Epithelial cell of esophagus (primary cell): ENCODE data around the gene CCDC78.

ENCODE experiments used
- DNase-seq: peaks from one replicate; pipeline ENCODE4 v3.0.0; 2010; ENCODE audit warnings: low read depth
- H3K4me3 ChIP-seq: 2 replicates; pipeline ENCODE4 v1.5.1; 2011; ENCODE audit warnings: mild to moderate bottlenecking, low read length, control low read depth
- CTCF ChIP-seq: IDR thresholded peaks from 2 replicates; pipeline ENCODE4 v1.5.1; 2011; ENCODE audit warnings: low read depth, mild to moderate bottlenecking, low read length, control low read depth, inconsistent platforms; ENCODE audit not compliant: insufficient read depth; ENCODE audit errors: missing control alignments

The CCDC78 gene

GRCh38 chr16:751152-752006, 25.1 kb upstream of the CCDC78 start:
- no peak for DNase-seq
- H3K4me3 ChIP-seq, result no peak overlapping the region
- no peak for TF ChIP-seq CTCF

- no peak overlapping the region for H3K4me3 ChIP-seq
- DNase-seq, result no peak
- TF ChIP-seq CTCF, result no peak
Measured at GRCh38 chr16:750485-750884, 24.2 kb upstream of the CCDC78 start.

- no peak for TF ChIP-seq CTCF
- DNase-seq, result peak; percentile 69
- no peak overlapping the region for H3K4me3 ChIP-seq
Measured at GRCh38 chr16:749010-749409, 22.8 kb upstream of the CCDC78 start.

GRCh38 chr16:747978-748746, 21.9 kb upstream of the CCDC78 start:
- H3K4me3 ChIP-seq, result no peak overlapping the region
- no peak for DNase-seq
- no peak for TF ChIP-seq CTCF

GRCh38 chr16:746637-747036, 20.4 kb upstream of the CCDC78 start:
- DNase-seq, result no peak
- no peak overlapping the region for H3K4me3 ChIP-seq
- no peak for TF ChIP-seq CTCF

GRCh38 chr16:745739-746138, 19.5 kb upstream of the CCDC78 start:
- peak; percentile 61 for TF ChIP-seq CTCF
- no peak overlapping the region for H3K4me3 ChIP-seq
- DNase-seq, result peak; percentile 56
